ENCODE data around the gene ARMC9. TPM values are rescaled to one million over a fixed set of nuclear protein-coding genes. Genes with fewer than 3 reads are reported as not detected.

The ARMC9 gene
- total RNA-seq, 1 experiment from 2014 or later = 14.9 TPM

DNA sequence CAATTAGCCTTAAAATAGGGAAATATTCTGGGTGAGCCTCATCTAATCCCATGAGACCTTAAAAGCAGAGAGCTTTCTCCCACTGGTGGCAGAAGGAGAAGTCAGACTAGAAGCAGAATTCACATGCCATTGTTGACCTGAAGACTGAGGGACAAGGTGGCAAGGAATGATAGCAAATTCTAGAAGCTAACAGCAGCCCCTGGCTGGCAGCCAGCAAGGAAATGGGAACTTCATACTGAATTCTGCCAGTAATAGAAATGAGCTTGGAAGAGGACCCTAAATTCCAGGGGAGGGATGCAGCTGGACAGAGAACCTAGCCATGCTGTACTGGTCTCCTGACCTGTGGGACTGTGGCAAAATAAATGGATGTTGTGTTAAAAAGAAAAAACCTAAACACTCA lies 216.6 kb downstream of the ARMC9 start:
- CTCF ChIA-PET = no interaction called here
- no peak for DNase-seq (ENCODE audit: low spot score)
- Histone ChIP-seq H3K9me3 (ENCODE audit: low read depth, low read length, poor library complexity, severe bottlenecking) (peaks cover 9% of the 10 kb centered on the region), H3K4me1 (ENCODE audit: insufficient read depth, low read length, poor library complexity, severe bottlenecking) (no peaks in the 10 kb centered on the region), H3K4me3 (ENCODE audit: low read depth, low read length, poor library complexity, severe bottlenecking) (no peak overlapping the region), H3K27me3 (replicated peaks; ENCODE audit: insufficient read depth, low read depth, low read length, poor library complexity) (no peaks in the 10 kb centered on the region), H3K36me3 (ENCODE audit: insufficient read depth, low read length, poor library complexity, severe bottlenecking) (no peaks in the 10 kb centered on the region), H3K27ac (ENCODE audit: low read depth, low read length, poor library complexity, severe bottlenecking) (no peak overlapping the region)
- TF ChIP-seq EZH2 (IDR thresholded peaks at IDR 0.05; ENCODE audit: borderline replicate concordance, low read depth, low read length, poor library complexity, severe bottlenecking) = no peak
- no peak for TF ChIP-seq CTCF (conservative IDR thresholded peaks at IDR 0.05; ENCODE audit: low read depth, low read length)
- intact Hi-C loops (cut with micrococcal nuclease; ENCODE audit: unreplicated experiment) = no loop called here
- BruUV-seq (replicated peaks) = no TSS peak
- POLR2A ChIA-PET (ENCODE audit: low non-redundant PET) = no interaction called here

DNA sequence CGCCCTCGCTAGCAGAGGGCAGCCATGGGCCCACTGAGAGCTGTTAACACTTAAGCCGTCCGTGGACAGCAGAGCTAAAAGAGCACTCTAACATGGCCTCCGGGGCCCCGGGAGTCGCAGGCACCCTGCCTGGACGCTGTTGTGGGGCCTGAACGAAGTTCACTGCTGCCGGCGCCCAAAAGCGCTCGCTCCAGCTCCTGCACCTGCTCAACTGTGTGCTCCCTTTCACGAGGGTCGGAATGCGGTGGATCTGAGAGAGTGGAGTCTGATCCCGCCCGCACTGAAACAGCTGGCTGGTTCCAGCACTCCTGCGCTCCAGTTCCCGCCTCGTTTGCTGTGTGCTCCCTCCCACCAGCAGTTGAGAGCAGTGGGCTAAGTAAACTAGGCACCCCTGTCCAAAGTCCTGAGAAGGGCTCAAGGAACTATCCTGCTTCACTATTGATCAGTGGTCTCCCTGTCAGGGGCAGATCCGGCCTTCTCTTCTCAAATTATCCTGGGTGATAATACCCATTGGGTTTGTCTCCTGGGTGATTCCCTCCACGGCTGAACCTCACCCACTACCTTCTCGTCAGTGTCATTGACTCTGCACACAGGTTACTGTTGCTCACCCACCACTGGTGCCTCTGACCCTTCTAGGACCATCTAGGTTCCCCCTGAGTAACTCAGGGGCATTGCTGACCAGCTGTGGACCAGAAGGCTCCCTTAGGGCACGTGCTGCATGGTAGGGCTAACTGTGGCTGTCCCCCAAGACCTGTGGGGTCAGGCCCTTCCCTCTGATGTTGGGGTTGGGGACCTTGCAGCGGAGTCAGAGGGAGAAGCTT lies 220.6 kb downstream of the ARMC9 start:
- ChIA-PET CTCF (interaction anchor here (0.6 to 0.7 kb wide), 2 partner anchors 25 to 32 kb away, joined by 5 to 8 read pairs; no protein-coding TSS in a partner anchor), POLR2A (ENCODE audit: low non-redundant PET) (no interaction called here)
- Histone ChIP-seq H3K27me3 (replicated peaks; ENCODE audit: insufficient read depth, low read depth, low read length, poor library complexity) (no peaks in the 10 kb centered on the region), H3K4me3 (ENCODE audit: low read depth, low read length, poor library complexity, severe bottlenecking) (no peak overlapping the region), H3K27ac (ENCODE audit: low read depth, low read length, poor library complexity, severe bottlenecking) (no peak overlapping the region), H3K36me3 (ENCODE audit: insufficient read depth, low read length, poor library complexity, severe bottlenecking) (no peaks in the 10 kb centered on the region), H3K9me3 (ENCODE audit: low read depth, low read length, poor library complexity, severe bottlenecking) (no peaks in the 10 kb centered on the region), H3K4me1 (ENCODE audit: insufficient read depth, low read length, poor library complexity, severe bottlenecking) (no peaks in the 10 kb centered on the region)
- DNase-seq (ENCODE audit: low spot score) = no peak
- TF ChIP-seq EZH2 (IDR thresholded peaks at IDR 0.05; ENCODE audit: borderline replicate concordance, low read depth, low read length, poor library complexity, severe bottlenecking) = no peak
- no peak for TF ChIP-seq CTCF (conservative IDR thresholded peaks at IDR 0.05; ENCODE audit: low read depth, low read length)
- no TSS peak for BruUV-seq (replicated peaks)
- intact Hi-C loops (cut with micrococcal nuclease; ENCODE audit: unreplicated experiment) = no loop called here

GRCh38 chr2:231421051-231421580 lies 222.7 kb downstream of the ARMC9 start:
- ChIA-PET CTCF (no interaction called here), POLR2A (ENCODE audit: low non-redundant PET) (no interaction called here)
- Histone ChIP-seq H3K27ac (ENCODE audit: low read depth, low read length, poor library complexity, severe bottlenecking) (no peak overlapping the region), H3K36me3 (ENCODE audit: insufficient read depth, low read length, poor library complexity, severe bottlenecking) (no peaks in the 10 kb centered on the region), H3K27me3 (replicated peaks; ENCODE audit: insufficient read depth, low read depth, low read length, poor library complexity) (no peaks in the 10 kb centered on the region), H3K4me3 (ENCODE audit: low read depth, low read length, poor library complexity, severe bottlenecking) (no peak overlapping the region), H3K4me1 (ENCODE audit: insufficient read depth, low read length, poor library complexity, severe bottlenecking) (no peaks in the 10 kb centered on the region), H3K9me3 (ENCODE audit: low read depth, low read length, poor library complexity, severe bottlenecking) (no peaks in the 10 kb centered on the region)
- BruUV-seq (replicated peaks) = no TSS peak
- intact Hi-C loops (cut with micrococcal nuclease; ENCODE audit: unreplicated experiment) = no loop called here
- TF ChIP-seq CTCF (conservative IDR thresholded peaks at IDR 0.05; ENCODE audit: low read depth, low read length) (no peak), EZH2 (IDR thresholded peaks at IDR 0.05; ENCODE audit: borderline replicate concordance, low read depth, low read length, poor library complexity, severe bottlenecking) (no peak)
- DNase-seq (ENCODE audit: low spot score) = no peak
